Panc1 (cell line): ENCODE results near the gene AP3B1. TPM values are rescaled to one million over a fixed set of nuclear protein-coding genes. Genes with fewer than 3 reads are reported as not detected.

Experiments used
- ATAC-seq: fragments of 200-7000 bp; cut with Tn5 transposase; 2 replicates; pipeline ENCODE4 v1.9.1; 2020; ENCODE audit warnings: mild to moderate bottlenecking, moderate library complexity
- BruUV-seq: library from RNA; stranded (reverse); fragments of 400-500 nt; replicated peaks from 2 replicates; lab custom pipeline; 2021; lab: Mats Ljungman, UMichigan
- CTCF ChIA-PET: fragments of 300-600 bp; sonication (Branson Sonifier 250); formaldehyde crosslinking; loops from one replicate; lab custom pipeline; 2022; ENCODE audit warnings: antibody characterized with exemption; lab: Charles Lee
- POLR2A ChIA-PET: fragments of 300-600 bp; sonication (Branson Sonifier 250); formaldehyde crosslinking; loops from one replicate; lab custom pipeline; 2022; ENCODE audit warnings: antibody characterized with exemption; lab: Charles Lee
- DNase-seq: peaks from one replicate; pipeline ENCODE4 v3.0.0-alpha.2; 2010; ENCODE audit warnings: low read depth, low spot score
- H3K27ac ChIP-seq: 2 replicates; pipeline ENCODE4 v1.5.1; 2011; ENCODE audit warnings: mild to moderate bottlenecking, low read length, inconsistent platforms
- H3K27me3 ChIP-seq: fragments of 200-500 bp; sonication (Bioruptor generic); 2 replicates; pipeline ENCODE4 v1.6.0; 2014; ENCODE audit warnings: low read length, inconsistent platforms; ENCODE audit not compliant: control insufficient read depth, insufficient read depth
- H3K36me3 ChIP-seq: fragments of 200-500 bp; sonication (Bioruptor generic); 2 replicates; pipeline ENCODE4 v1.5.1; 2014; ENCODE audit warnings: inconsistent platforms, mild to moderate bottlenecking, low read length, moderate library complexity; ENCODE audit not compliant: control insufficient read depth, insufficient read depth
- H3K4me1 ChIP-seq: 2 replicates; pipeline ENCODE4 v1.5.1; 2011; ENCODE audit warnings: inconsistent platforms, mild to moderate bottlenecking, low read length, moderate library complexity; ENCODE audit not compliant: control insufficient read depth, insufficient read depth
- H3K4me3 ChIP-seq, 2 experiments: 2 replicates each; pipeline ENCODE4 v1.5.1; 2011 to 2012; ENCODE audit warnings: low read depth in 2 of 2, low read length in 2 of 2, mild to moderate bottlenecking in 2 of 2, inconsistent platforms in 1 of 2, moderate library complexity in 1 of 2
- H3K9me3 ChIP-seq: fragments of 200-500 bp; sonication (Bioruptor generic); 2 replicates; pipeline ENCODE4 v1.5.1; 2014; ENCODE audit warnings: low read depth, mild to moderate bottlenecking, inconsistent platforms, low read length, moderate library complexity; ENCODE audit not compliant: control insufficient read depth, insufficient read depth
- CTCF ChIP-seq: fragments of 450-650 bp; IDR thresholded peaks from 2 replicates; pipeline ENCODE4 v1.5.1; 2017; ENCODE audit warnings: mild to moderate bottlenecking
- POLR2AphosphoS5 ChIP-seq: IDR thresholded peaks from 2 replicates; pipeline ENCODE4 v1.6.1; 2012; ENCODE audit warnings: mild to moderate bottlenecking, low read depth, low read length, moderate library complexity
- SIN3A ChIP-seq: IDR thresholded peaks from 2 replicates; pipeline ENCODE4 v1.6.1; 2012; ENCODE audit warnings: low read depth, mild to moderate bottlenecking, low read length, moderate library complexity, borderline replicate concordance; ENCODE audit not compliant: insufficient read depth
- TCF7L2 ChIP-seq: IDR thresholded peaks from 2 replicates; pipeline ENCODE4 v1.6.1; 2011; ENCODE audit warnings: mild to moderate bottlenecking, low read depth, low read length, inconsistent platforms
- in situ Hi-C: cut with HindIII; loops from 2 replicates; pipeline ENCODE4 v1.10.0; 2016; ENCODE audit warnings: low sequenced_read_pairs, low pct_unique_long_range_greater_than_20kb
- intact Hi-C: fragments of 100-400 bp; cut with micrococcal nuclease; formaldehyde crosslinking; loops from one replicate; pipeline ENCODE4 v1.10.0; 2022; ENCODE audit not compliant: unreplicated experiment
- total RNA-seq: library from RNA; stranded (reverse); gene quantifications from one replicate; pipeline ENCODE4 v1.2.1, GENCODE V29; 2021; ENCODE audit not compliant: unreplicated experiment
- TF ChIP-seq, protein P1 (sequence below), 2 experiments: IDR thresholded peaks; 2 replicates each; pipeline ENCODE4 v1.6.1; 2011 to 2012; ENCODE audit warnings: low read depth in 2 of 2, control low read depth in 1 of 2, low read length in 1 of 2, mild to moderate bottlenecking in 1 of 2, moderate library complexity in 1 of 2; ENCODE audit not compliant: insufficient read depth in 1 of 2

Gene AP3B1
- total RNA-seq, 1 experiment from 2014 or later: 55.4 TPM

- Histone ChIP-seq H3K4me1 (no peaks in the 10 kb centered on the region), H3K9me3 (no peaks in the 10 kb centered on the region), H3K36me3 (peaks cover 21% of the 10 kb centered on the region; the same call in 1 of the 2 replicates), H3K27ac (no peak overlapping the region), H3K4me3 (no peak overlapping the region), H3K27me3 (no peaks in the 10 kb centered on the region)
- no peak for TF ChIP-seq POLR2AphosphoS5
- TF ChIP-seq SIN3A: no peak
- no peak for TF ChIP-seq TCF7L2
- no peak for TF ChIP-seq CTCF
- TF ChIP-seq, protein P1, sequence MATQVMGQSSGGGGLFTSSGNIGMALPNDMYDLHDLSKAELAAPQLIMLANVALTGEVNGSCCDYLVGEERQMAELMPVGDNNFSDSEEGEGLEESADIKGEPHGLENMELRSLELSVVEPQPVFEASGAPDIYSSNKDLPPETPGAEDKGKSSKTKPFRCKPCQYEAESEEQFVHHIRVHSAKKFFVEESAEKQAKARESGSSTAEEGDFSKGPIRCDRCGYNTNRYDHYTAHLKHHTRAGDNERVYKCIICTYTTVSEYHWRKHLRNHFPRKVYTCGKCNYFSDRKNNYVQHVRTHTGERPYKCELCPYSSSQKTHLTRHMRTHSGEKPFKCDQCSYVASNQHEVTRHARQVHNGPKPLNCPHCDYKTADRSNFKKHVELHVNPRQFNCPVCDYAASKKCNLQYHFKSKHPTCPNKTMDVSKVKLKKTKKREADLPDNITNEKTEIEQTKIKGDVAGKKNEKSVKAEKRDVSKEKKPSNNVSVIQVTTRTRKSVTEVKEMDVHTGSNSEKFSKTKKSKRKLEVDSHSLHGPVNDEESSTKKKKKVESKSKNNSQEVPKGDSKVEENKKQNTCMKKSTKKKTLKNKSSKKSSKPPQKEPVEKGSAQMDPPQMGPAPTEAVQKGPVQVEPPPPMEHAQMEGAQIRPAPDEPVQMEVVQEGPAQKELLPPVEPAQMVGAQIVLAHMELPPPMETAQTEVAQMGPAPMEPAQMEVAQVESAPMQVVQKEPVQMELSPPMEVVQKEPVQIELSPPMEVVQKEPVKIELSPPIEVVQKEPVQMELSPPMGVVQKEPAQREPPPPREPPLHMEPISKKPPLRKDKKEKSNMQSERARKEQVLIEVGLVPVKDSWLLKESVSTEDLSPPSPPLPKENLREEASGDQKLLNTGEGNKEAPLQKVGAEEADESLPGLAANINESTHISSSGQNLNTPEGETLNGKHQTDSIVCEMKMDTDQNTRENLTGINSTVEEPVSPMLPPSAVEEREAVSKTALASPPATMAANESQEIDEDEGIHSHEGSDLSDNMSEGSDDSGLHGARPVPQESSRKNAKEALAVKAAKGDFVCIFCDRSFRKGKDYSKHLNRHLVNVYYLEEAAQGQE (IDR thresholded peaks at IDR 0.05; ENCODE audit: insufficient read depth in 1 of 2, low read depth in 2 of 2, low read length in 1 of 2): no peak
- ChIA-PET CTCF (no interaction called here), POLR2A (no interaction called here)
- ATAC-seq (no peak), DNase-seq (no peak)
- BruUV-seq: no TSS peak
- in situ Hi-C loops (no loop called here), intact Hi-C loops (no loop called here)
These were observed 184.6 kb downstream of the AP3B1 start for GRCh38 chr5:78109891-78110324.

DNA sequence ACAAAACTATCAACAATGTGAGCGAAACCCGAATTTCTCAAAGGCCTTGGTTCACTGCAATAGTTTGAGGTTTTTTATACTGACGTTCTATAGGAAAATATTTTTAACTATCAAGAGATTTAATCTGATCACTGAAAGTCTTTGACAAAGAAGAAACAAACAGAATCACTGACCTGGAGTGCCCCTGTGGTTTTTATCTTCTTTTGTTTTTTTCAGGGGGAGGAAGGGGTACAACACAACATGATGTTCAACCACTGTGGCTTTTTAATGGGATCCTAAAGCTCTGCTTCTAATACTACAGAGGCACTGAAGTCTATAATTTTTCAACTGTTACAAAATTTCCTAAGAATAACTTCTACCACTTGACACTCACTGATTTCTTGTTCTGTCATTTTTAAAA is 185.9 kb downstream of the AP3B1 start:
- DNase-seq (no peak), ATAC-seq (no peak)
- no peak overlapping the region for H3K4me3 ChIP-seq
- POLR2A ChIA-PET: no interaction called here
- H3K9me3 ChIP-seq: no peaks in the 10 kb centered on the region
- H3K4me1 ChIP-seq: no peaks in the 10 kb centered on the region
- no peak for TF ChIP-seq TCF7L2
- intact Hi-C loops (no loop called here), in situ Hi-C loops (no loop called here)
- no peak overlapping the region for H3K27ac ChIP-seq
- H3K36me3 ChIP-seq: peaks cover 20% of the 10 kb centered on the region; the same call in 1 of the 2 replicates
- no peaks in the 10 kb centered on the region for H3K27me3 ChIP-seq
- CTCF ChIA-PET: interaction anchor here (0.6 kb wide), 1 partner anchor 38 kb away, joined by 3 read pairs; no protein-coding TSS in a partner anchor
- no TSS peak for BruUV-seq

GRCh38 chr5:78103232-78103918 is 191.1 kb downstream of the AP3B1 start:
- intact Hi-C loops (no loop called here), in situ Hi-C loops (no loop called here)
- TF ChIP-seq TCF7L2: no peak
- TF ChIP-seq POLR2AphosphoS5: no peak
- TF ChIP-seq, protein P1 (IDR thresholded peaks at IDR 0.05; ENCODE audit: insufficient read depth in 1 of 2, low read depth in 2 of 2, low read length in 1 of 2): no peak
- no peak for TF ChIP-seq SIN3A
- TF ChIP-seq CTCF: no peak
- H3K27ac ChIP-seq: no peak overlapping the region
- no peak overlapping the region for H3K4me3 ChIP-seq
- no peaks in the 10 kb centered on the region for H3K27me3 ChIP-seq
- DNase-seq (no peak), ATAC-seq (no peak)
- CTCF ChIA-PET: no interaction called here
- no peaks in the 10 kb centered on the region for H3K4me1 ChIP-seq
- no TSS peak for BruUV-seq
- peaks cover 12% of the 10 kb centered on the region; the same call in 1 of the 2 replicates for H3K36me3 ChIP-seq
- POLR2A ChIA-PET: no interaction called here
- no peaks in the 10 kb centered on the region for H3K9me3 ChIP-seq
